RCC 7860 (cell line): ENCODE results near the gene PSME2.
A peak's percentile ranks its signal among the peaks of the same experiment; 100 is the strongest.

ENCODE experiments used
- DNase-seq: peaks from one replicate; pipeline ENCODE4 v3.0.0-alpha.2; 2015; ENCODE audit warnings: low spot score
- FAIRE-seq: peaks from 2 replicates; lab custom pipeline; 2012; peaks lifted over from hg19 to GRCh38; lab: Jason Lieb, UNC

The PSME2 gene

DNA sequence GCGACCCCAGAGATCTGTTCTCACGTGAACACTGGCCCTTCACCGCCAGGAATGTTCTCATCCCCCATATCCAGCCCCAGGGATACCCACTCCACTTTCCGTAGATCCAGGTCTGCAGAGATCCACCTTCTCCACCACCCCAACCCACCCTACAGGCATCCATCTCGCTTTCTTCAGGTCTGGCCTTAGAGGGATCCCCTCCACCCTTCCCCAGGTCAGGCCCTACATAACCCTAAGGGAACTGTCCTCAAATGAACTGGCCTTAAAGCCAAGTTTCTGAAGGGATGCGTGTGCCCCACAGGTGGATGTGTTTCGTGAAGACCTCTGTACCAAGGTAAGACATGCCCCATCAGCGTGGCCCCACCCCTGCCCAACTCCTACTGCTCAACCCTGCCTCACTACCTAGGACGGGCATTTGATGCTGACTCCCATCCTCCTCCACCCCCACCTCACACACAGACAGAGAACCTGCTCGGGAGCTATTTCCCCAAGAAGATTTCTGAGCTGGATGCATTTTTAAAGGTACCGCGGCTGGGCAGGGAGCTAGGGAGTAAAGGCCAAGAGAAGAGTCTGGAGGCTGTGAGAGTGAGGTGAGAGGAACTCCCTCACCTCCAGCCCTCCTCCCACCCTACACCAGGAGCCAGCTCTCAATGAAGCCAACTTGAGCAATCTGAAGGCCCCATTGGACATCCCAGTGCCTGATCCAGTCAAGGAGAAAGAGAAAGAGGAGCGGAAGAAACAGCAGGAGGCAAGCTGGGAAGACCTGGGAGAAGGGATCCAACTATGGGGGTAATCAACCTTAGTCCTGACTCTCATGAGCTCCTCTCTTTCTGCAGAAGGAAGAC is 9.5 kb downstream of the PSME2 start:
- DNase-seq (no peak), FAIRE-seq (no peak)

- FAIRE-seq: no peak
- peak; percentile 44 for DNase-seq
These were observed 10.4 kb downstream of the PSME2 start, which contains the start of gene PSME1 for GRCh38 chr14:24135834-24136683. Gene PSME1 (plus strand): TSS chr14:24136194. CDS start chr14:24136263, 69 bp downstream.

- no peak for FAIRE-seq
- no peak for DNase-seq
These were observed 10.9 kb downstream of the PSME2 start for GRCh38 chr14:24135584-24135833.

GRCh38 chr14:24133735-24134134 is 12.7 kb downstream of the PSME2 start:
- no peak for DNase-seq
- FAIRE-seq: no peak

DNA sequence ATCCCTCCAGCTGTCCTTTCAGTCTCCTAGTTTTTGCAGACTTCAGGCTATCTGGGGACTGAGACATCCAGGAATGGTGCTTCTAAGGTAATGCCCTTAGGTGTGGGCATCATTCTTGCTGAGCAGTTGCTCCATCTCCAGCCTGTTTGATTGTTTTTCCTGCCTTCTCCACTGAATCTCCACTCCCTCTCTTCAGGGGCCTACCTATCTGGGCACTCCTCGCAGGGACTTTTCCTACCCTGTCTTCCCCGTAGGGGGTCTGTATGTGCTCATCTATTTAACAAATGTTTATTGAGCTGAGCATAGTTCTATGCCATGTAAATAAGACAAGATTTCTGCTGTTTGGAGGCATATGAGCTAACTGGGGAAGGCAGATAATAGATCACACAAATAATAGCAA is 13.4 kb downstream of the PSME2 start:
- DNase-seq (no peak), FAIRE-seq (no peak)

GRCh38 chr14:24132061-24132685 is 14.2 kb downstream of the PSME2 start:
- FAIRE-seq: no peak
- no peak for DNase-seq

DNA sequence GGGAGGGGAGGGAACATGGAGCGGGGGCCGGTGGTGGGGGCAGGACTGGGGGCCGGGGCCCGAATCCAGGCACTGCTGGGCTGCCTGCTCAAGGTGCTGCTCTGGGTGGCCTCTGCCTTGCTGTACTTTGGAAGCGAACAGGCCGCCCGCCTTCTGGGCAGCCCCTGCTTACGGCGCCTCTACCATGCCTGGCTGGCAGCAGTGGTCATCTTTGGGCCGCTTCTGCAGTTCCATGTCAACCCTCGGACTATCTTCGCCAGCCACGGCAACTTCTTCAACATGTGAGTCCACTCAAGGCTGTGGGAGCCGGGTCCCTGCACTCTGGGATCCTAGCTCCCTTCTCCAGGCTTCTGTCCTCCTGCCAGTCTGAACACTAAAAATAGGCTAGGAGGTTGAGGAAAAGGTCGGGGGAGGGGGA is 14.9 kb downstream of the PSME2 start:
- no peak for DNase-seq

DNA sequence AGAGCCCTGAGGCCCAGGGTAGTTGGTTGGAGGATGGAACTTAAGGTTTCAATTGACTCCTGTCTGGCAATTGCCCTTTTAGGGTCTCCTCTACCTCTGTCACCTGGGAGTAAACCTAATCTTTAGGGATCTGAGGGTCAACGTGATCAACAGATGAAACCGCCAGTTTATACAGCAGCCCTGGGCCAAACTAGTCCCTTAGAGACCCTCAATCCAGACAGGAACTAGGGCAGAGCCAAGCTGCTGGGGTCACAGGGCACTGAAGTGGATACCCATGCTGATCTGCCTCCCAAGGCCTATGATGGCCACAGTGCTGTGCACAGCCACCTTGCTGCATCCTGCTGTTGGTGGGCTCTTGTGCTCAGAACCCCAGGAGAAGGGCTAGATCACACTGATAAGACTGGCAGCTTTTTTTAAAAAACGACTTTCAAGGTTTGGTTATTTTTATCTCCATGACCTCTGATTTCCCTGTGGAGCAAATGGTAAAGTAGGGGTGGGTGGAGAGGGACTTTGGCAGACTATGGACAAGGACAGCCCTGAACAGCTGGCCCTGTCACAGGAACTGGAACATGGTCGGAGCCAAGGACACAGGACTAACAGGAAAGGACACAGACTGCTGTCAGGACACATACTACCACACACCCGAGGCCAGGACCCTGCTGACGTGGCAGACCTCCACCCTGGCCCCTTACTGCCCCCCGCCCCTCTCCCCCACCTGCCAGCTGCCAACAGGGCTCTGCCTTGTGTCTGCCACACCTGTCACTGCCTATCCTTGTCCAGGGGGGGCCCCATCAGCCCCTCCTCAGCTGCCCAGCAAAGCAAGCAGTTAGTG is 15.5 kb downstream of the PSME2 start:
- DNase-seq: no peak
- FAIRE-seq: no peak

More for the DNA sequence above, 14.9 kb downstream of the PSME2 start:
- no peak for FAIRE-seq

DNA sequence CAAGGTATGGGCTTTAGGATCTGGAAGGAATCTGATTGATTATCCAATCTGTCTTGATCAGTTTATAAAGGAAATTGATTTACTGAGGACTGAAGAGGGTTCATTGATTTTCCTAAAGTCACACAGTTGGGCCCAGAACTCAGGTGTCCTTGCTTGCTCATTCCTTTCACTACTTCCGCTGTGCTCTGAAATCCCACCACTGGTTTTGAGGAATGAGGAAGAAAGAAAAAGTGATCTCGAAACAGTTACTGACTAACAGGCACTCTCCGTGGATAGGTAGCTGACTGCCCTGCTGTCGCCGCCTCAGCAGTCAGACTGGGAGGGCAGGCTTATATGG is 16.1 kb downstream of the PSME2 start, which contains the start of gene FITM1:
FITM1 (plus strand) TSS at position 280 of the 337 bp plus-strand sequence. CDS start 905 bp downstream, outside the sequence.
- DNase-seq (no peak), FAIRE-seq (no peak)

- FAIRE-seq (no peak), DNase-seq (no peak)
These were observed 16.9 kb downstream of the PSME2 start for GRCh38 chr14:24129410-24129998.

DNA sequence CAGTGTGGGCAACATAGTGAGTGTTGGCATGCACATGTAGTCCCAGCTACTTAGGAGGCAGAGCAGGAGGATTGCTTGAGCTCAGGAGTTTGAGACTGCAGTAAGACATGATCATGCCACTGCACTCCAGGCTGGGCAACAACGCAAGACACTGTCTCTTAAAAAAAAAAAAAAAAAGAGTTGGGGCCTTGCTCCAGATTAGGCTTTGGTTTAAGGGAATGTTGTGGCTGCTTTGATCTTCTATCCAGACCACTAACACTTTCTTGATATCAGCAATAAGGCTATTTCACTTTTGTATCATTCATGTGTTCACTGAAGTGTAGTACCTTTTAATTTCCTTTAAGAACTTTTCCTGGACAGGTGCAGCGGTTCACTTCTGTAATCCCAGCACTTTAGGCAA is 18.7 kb downstream of the PSME2 start:
- FAIRE-seq (no peak), DNase-seq (no peak)

- no peak for FAIRE-seq
- no peak for DNase-seq
These were observed 19.5 kb downstream of the PSME2 start for GRCh38 chr14:24126939-24127338.

DNA sequence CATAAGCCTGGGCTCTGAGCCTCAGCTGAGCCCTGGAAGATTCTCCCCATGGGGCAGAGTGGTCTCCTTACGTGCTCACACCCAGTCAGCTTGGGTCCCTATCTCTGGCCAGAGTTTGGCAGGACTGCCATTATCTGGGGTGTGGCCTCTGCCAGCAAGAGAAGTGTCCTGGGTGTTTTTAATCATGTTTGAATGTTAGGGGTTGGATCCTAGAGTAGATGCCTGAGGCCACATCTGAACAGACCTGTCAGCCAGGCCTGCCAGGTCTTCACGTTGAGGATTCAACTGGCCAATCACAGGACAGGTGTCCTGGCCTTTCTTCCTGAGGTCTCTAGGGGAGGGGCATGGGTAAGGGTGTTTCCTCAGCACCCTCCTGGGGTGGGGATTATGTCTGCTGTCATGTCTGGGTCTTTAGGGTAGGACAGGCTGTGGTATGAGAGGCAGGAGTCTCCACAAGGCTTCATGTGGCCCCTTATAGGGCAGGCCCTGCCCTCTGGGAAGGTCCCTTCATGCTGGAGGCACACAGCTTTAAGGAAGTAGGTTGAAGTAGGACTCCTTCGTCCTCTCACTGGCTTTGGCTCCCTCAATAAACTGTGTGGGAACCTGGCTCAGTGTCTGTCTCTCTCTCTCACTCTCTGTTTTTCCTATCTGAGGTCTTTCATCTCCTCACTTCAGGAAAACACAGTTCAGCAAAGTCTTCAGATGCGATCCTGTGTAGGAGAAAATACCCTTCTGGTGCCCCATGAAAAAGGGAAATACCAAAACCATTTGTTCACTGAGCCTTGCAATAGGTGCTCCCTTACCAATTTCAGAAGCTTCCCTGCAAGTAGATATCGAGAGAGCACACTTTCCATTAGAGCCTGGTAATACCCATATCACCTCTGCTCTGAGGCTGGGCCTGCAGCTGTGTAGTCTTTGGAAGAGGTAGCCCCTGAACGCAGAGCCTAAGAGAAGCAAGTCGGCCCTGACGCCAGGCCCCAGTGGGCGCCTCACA is 22.7 kb downstream of the PSME2 start:
- FAIRE-seq: no peak

DNA sequence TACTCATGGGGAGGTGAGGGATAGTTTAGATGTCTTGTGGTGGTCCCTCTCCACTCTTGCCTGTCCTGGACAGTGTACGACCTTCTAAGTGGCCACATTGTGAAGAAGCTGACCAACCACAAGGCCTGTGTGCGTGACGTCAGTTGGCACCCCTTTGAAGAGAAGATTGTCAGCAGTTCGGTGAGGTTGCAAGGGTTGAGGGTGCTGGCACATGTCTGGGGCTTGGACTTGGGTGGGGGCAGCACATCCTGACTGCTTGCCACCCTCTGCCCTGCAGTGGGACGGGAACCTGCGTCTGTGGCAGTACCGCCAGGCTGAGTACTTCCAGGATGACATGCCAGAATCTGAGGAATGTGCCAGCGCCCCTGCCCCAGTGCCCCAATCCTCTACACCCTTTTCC is 23.5 kb downstream of the PSME2 start:
- FAIRE-seq (no peak), DNase-seq (no peak)

More for the DNA sequence above, 22.7 kb downstream of the PSME2 start:
- DNase-seq: no peak

DNA sequence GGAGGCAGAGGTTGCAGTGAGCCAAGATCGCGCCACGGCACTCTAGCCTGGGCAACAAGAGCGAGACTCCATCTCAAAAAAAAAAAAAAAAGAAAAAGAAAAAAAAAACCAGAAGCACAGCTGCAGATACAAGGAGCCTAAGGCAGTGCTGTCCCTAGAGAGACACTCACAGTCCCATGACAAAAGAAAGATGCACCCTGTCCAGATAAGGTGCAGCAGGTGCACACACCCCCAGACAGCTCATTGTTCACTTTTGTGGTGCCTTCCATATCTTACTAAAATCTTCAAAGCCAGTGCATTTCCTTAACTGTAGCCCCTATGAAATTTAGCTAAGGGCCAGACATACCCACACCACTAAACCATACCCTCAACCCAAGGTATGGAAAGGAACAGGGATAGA is 24.0 kb downstream of the PSME2 start:
- DNase-seq (no peak), FAIRE-seq (no peak)

- DNase-seq (no peak), FAIRE-seq (no peak)
These were observed 25.2 kb downstream of the PSME2 start for GRCh38 chr14:24121210-24121609.

DNA sequence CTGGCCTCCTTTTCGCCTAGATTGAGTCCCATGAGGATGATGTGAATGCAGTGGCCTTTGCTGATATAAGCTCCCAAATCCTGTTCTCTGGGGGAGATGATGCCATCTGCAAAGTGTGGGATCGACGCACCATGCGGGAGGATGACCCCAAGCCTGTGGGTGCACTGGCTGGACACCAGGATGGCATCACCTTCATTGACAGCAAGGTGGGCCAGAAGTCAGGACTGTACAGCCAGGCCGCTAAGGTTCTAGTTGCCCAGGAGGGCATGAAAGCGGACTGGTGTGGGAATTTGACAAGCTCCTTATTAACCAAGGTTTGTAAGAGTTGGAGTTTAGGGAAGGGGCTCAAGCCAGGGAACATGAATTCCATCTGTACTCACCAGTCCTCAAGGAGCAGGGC is 26.7 kb downstream of the PSME2 start:
- no peak for DNase-seq
- no peak for FAIRE-seq

- no peak for FAIRE-seq
- no peak for DNase-seq
These were observed 29.2 kb downstream of the PSME2 start for GRCh38 chr14:24117179-24117578.

DNA sequence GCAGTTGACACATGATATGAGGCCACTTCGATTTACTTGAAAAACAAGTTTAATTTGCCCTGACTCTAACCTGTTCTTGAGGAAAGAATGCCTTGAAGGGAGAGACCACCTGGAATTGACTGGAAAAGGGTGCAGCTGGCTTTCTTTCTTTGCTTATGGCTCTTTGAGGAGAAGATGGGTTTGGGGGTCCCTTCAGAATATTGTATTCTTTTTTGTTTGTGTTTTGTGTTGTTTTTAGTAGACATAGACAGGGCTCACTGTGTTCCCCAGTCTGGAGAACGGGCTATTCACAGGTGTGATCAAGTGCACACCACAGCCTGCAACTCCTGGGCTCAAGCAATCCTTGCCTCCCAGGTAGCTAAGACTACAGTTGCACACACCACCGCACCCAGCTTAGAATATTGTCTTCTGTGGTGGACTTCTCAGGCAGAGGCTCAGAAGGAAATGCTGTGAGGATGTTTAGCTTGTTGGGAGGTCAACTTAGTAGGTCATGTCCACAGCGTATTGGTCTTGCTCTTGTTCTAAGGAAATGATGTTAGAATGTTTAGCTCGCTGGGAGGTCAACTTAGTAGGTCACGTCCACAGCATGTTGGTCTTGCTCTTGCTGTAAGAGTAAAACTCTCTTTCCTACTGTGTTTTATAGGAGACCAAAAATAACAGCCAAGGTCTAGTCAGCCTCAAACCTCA is 30.1 kb downstream of the PSME2 start:
- DNase-seq (no peak), FAIRE-seq (no peak)
